ENCODE measurements around the gene GLCCI1. TPM values are rescaled to one million over a fixed set of nuclear protein-coding genes. Genes with fewer than 3 reads are reported as not detected.
"Not testable (repeated sequence)": the region's sequence is repeated elsewhere in the genome, so short reads cannot be mapped to it uniquely, and the experiment has no call there.

Gene GLCCI1
- total RNA-seq, 1 experiment from 2014 or later: 4.0 TPM

GRCh38 chr7:7989616-7990440 lies 21.2 kb downstream of the GLCCI1 start:
- DNase-seq (ENCODE audit: low spot score): no peak

GRCh38 chr7:7990441-7990761 lies 21.8 kb downstream of the GLCCI1 start:
- DNase-seq (ENCODE audit: low spot score): no peak

- no peak for DNase-seq (ENCODE audit: low spot score)
Measured at GRCh38 chr7:7992506-7992905, 23.9 kb downstream of the GLCCI1 start.

DNA sequence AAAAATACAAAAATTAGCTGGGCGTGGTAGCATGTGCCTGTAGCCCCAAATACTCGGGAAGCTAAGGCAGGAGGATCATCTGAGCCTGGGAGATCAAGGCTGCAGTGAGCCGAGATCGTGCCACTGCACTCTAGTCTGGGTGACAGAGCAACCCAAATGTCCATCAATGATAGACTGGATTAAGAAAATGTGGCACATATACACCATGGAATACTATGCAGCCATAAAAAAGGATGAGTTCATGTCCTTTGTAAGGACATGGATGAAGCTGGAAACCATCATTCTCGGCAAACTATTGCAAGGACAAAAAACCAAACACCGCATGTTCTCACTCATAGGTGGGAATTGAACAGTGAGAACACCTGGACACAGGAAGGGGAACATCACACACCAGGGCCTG lies 26.8 kb downstream of the GLCCI1 start:
- DNase-seq (ENCODE audit: low spot score): not testable (repeated sequence)

DNA sequence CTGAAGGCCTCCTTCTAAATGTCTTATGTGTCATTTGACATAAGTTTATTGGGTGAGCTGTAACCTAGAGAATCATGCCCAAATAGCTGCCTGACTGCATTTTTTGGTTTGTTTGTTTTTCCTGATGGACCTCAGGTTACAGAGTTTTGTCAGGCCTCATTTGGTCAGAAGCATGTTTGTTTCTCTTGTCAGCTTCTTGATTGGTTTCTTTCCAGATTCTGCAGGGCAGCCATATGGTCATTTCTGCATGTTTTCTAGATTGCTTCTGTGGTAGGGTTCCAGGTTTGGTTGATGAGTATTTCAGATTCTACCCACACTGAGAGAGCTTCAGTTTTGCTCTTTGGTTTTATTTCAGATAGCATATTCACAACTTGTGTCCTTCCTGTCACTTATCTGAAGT lies 28.0 kb downstream of the GLCCI1 start:
- DNase-seq (ENCODE audit: low spot score): peak; percentile 71

GRCh38 chr7:8000315-8000941 lies 31.8 kb downstream of the GLCCI1 start:
- DNase-seq (ENCODE audit: low spot score): no peak

DNA sequence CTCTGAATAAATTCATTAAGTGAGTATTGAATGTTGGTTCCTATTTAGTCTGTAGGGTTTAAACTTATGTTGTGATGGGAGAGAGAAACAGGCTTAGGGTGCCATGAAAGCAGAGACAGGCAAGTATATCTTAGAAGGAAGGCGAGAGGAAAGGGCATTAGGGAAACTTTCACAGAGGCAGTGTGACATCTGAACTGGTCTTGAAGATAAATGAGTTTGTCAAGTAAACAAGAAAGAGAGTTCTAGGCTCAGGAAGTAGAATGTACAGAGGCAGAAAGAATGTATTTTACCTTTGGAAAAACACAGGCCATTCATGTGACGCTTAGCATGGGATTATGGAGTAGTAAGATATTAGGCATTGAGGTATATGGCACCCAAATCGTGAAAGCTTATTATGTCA lies 34.5 kb downstream of the GLCCI1 start:
- no peak for DNase-seq (ENCODE audit: low spot score)

GRCh38 chr7:8005279-8005678 lies 36.7 kb downstream of the GLCCI1 start:
- DNase-seq (ENCODE audit: low spot score): no peak

- peak; percentile 11 for DNase-seq (ENCODE audit: low spot score)
Measured at GRCh38 chr7:8014399-8014798, 45.8 kb downstream of the GLCCI1 start.

- DNase-seq (ENCODE audit: low spot score): no peak
Measured at GRCh38 chr7:8015100-8015745, 46.6 kb downstream of the GLCCI1 start.

DNA sequence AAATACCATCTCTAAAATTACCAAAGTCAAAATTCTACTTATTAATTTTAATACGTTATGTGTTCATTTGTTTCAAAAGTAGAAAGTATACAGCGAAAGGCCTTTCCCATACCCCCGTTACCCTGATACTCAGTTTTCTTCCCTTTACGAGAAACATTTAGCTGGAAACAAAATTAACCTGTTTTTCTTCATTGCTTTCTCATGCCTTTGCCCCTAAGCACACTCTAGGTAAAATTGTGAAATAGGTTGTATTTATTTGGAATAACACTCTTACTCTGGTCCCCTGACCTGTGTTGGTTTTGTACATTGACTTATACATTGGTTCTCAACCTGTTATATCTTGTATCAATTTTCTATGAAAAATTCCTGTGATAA lies 47.1 kb downstream of the GLCCI1 start:
- no peak for DNase-seq (ENCODE audit: low spot score)

DNA sequence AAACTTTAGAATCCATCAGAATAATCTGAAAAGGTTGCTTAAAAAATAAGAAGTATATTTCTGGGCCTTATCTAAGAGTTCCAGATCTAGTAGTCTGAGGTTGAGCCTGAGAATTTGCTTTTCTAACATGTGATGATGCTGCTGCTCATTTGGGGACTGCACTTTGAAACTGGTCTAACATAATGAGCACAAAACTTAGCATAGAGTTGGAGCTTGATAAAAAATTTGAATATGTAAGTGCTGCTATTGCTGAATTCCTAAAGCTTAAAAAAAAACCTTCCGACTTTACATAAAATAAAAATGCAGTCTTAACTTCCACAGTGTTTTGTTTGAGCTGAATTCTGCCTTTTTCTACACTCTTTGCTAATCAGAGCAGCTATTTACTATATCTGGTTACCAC lies 48.8 kb downstream of the GLCCI1 start:
- no peak for DNase-seq (ENCODE audit: low spot score)

- no peak for DNase-seq (ENCODE audit: low spot score)
Measured at GRCh38 chr7:8018961-8019360, 50.4 kb downstream of the GLCCI1 start.

- no peak for DNase-seq (ENCODE audit: low spot score)
Measured at GRCh38 chr7:8022628-8023027, 54.0 kb downstream of the GLCCI1 start.

DNA sequence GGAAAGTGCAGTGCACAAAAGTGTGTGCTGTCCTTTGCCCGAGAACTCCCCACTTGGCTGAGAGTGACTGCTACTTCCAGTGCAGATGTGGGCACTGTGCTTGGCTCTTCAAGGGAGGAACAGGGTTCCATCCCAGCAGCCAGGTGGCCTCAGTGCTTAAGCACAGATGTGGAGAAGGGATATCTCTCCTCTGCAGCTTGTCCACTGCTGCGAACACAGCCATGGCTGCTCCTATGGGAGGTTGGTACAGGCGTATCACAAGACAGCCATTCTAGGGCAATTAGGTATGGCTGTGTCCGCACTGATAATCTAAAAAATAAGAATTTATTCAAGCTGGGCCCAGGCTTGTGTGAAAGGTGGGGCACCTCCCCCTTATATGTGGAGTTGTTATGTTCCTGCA lies 66.6 kb downstream of the GLCCI1 start:
- DNase-seq (ENCODE audit: low spot score): no peak

DNA sequence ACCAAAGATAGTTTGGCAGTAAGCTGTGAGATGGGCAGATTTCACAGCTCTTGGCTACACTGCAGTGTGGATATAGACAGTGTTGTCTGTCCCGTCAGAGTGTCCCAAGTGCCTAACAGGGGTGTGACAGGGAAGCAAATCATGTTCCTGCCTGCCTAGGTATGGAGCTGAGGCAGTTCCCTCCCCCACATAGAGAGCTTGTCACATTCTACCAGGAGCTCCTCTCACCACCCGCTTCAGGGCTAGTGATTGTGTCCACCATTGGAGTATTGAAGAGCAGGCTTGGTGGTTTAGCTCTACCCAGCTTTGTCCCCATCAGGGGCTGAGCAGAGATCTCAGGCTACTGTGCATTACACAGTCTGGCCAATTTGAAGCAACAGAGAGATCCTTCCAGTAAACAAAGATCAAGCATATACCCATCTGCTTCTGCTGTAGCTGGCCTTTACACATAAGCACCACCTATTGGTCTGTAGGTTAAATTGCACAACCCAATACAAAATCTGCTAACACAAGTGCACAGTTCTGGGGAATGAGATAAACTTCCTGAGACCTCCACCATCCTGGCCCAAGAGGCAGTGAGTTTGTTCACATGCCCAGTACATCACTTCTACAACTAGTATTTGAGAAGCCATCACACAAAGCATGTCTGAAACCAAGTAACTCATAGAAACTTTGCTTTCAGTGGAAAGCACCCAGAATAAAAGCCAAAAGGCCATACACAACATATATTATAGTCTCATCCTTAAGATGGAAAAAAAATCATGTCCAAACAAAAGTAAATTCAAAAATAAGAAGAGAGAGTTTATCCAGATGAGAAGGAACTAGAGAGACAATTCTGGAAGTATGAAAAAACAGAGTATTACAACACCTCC lies 67.3 kb downstream of the GLCCI1 start:
- DNase-seq (ENCODE audit: low spot score): peak; percentile 37

GRCh38 chr7:8037151-8037550 lies 68.6 kb downstream of the GLCCI1 start:
- no peak for DNase-seq (ENCODE audit: low spot score)

- no peak for DNase-seq (ENCODE audit: low spot score)
Measured at GRCh38 chr7:8040768-8041369, 72.3 kb downstream of the GLCCI1 start.

DNA sequence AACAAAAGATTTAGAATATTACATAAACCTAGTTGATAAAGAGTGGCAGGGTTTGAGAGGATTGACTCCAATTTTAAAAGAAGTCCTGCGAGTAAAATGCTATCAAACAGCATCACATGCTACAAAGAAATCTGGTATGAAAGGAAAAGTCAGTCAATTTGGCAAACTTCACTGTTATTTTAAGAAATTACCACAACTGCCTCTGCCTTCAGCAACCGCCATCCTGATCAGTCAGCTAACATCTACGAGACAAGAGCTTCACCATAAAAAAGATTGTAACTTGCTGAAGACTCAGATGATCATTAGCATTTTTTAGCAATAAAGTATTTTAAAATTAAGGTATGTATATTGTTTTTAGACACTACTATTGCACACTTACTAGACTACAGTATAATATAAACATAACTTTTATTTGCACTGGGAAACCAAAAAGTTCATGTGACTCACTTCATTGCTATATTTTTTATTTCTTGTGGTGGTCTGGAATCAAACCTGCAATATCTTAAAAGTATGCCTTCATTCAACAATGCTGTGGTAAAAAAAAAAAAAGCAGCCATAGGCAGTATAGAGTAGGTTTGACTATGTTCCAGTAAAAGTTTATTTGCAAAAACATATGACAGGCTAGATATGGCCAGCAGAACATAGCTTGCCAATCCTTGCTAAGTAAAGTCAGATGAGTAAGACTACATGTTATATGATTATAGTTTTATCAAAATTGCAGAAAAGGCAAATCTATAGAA lies 74.4 kb downstream of the GLCCI1 start:
- DNase-seq (ENCODE audit: low spot score): no peak

DNA sequence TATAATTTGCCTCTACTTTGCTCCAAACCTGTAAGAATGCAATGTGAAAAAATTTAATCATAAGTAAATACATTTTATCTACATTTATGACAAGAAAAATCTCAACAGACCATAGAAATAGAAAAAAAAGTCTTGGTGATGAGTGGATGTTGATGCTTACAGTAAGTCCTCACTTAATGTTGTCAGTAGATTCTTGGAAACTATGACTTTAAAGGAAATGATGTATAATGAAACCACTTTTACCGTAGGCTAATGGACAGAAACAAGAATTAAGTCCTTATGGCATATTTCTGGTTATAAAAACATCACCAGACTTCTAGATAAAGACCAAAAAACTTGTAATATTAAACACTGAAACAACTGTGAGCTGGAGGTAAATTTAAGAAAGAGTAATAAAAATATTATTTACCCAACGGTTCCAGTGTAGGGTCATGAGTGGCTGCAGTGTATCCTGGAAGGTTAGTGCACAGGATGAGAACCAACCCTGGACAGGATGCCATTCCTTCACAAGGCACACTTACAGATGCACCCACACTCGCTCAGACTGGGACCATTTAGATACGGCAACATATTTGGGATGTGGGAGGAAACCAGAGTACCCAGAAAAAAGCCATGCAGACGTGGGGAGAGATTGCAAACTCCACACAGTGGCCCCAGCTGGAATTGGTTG lies 76.3 kb downstream of the GLCCI1 start:
- no peak for DNase-seq (ENCODE audit: low spot score)
